Esophagus mucosa (tissue), 1 donor: ENCODE results near the gene CRYAA. TPM values are rescaled to one million over a fixed set of nuclear protein-coding genes. Genes with fewer than 3 reads are reported as not detected.
"Not testable (repeated sequence)": the region's sequence is repeated elsewhere in the genome, so short reads cannot be mapped to it uniquely, and the experiment has no call there.

Experiments
- ATAC-seq: fragments of 200-7000 bp; cut with Tn5 transposase; one replicate; pipeline ENCODE4 v1.9.1; 2020
- total RNA-seq: library from RNA; stranded (reverse); gene quantifications from one replicate; pipeline ENCODE4 v1.2.4, GENCODE V29; 2023
- donor health status: DM: yes; HTN: yes; CAD: no.

Gene CRYAA
- total RNA-seq, 1 donor from 2014 or later = not detected

DNA sequence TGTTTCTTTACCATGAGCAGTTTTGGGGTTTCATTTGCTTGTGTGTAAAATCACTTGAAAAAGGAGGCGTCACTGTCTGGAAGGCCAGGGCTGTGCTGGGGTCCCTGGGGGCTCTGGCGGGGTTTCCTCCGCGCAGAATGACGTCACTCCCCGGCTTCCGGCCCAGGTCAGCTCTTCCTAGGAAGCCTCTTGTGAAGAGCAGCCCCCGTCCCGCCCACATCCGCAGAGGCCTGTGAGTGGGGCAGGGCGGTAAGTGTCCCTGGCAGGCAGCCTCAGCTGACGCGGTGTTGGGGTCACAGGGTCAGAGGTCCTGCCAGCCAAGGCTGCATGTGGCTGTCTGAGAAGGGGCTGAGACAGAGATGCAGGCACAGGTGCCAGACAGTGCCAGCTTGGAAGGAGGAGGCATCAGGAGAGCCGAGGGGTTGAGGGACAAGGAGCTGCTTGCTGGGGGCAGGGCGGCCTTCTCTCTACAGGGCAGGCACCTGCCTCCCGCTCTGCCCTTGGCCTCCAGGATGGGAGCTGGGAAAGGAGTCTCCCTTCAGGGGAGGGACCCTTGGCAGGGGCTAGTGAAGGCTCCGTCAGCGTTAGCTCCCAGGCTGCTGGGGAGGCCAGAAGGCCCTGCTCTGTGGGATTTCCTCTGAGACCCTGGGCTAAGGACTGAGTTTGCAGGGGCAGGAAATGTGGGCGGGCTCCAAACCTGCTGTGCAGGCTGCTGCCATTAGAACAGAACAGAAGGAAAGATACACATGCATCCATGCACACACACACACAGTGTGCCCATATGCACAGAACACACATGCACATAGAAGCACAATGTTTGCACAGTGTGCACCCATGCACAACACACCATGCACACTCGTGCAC is 8.5 kb downstream of the CRYAA start:
- ATAC-seq = peak; percentile 56

DNA sequence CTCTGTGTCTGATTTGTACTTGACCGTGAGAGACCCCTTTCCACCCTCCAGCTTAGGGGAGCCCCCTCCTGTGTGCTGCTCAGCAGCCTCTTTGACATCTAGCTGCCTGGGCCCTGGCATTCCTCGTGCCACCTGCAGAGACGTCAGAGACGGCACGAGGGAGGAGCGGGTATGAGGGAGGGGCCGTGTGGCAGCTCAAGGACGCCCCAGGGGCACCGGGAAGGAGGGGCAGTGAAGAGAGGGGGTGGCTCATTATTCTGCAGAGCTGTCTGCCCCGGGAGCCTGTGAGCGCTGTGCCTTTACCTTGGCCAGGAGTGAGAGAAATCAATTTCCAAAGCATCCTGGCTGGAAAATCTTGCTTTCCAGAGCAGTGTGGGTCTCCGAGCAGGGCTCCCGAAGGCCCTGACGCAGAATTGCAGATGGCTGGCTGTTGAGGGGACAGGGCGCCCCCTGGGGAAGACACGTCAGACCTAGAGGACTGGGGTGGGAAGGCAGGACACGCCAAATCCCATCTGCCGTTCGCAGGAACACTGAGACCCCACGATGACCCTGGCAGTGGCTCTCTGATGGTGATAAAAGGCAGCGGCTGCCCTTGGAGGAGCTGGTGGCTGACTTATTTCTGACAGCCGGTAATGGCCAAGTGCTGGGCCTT is 9.5 kb downstream of the CRYAA start:
- ATAC-seq = not testable (repeated sequence)

DNA sequence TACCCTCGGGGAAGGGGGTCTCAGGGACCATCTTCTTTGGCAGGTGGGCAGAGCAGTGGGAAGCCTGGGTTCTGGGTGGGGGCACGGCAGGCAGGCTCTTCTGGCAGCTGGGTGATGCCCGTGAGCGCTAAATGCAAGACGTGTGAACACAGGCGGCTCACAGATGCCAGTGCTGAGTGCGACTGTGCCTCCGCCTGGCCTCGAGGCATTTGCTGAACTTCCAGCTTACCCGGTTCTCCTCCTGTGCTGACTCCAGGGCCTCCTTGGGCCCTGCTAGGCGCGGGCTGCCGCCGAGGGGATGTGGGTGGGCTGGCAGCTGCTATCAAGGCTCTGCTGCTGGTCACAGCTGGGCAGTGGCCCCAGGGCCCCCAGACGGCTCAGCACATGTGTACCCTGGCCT is 12.2 kb downstream of the CRYAA start:
- ATAC-seq = peak; percentile 59

DNA sequence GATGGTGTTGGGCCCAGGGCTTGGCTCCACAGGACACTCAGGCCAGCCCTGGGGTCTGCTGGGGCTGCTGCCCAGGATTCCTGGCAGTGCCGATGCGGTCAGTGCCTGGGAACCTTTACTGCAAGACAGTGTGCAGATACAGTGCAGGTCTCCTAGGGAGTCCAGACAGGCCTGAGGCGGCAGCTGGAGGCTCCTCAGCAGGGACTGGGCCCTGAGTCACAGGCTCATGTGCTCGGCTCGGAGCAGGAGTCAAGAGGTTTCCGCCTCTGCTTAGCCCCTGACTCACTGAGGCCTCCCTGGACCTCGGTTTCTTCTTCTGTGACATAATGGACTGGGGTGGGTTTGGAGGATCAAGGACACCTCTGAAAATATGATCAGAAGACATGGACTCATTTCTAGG is 18.5 kb downstream of the CRYAA start:
- ATAC-seq = not testable (repeated sequence)

DNA sequence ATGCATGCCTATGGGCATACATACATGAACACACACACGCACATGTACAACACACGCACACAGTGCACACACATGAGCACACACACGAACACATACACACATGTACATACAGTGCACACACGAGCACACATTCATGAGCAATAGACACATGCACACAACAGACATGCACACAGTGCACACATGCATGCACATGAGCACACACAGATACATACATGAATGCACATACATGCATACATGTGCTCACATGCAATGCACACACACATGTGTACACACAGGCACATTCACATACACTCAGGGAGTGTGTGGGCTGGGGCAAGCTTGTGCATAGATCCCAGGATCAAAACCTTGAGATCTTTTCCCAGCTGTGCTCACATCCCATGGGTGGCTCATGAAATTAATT is 18.9 kb downstream of the CRYAA start:
- no peak for ATAC-seq

DNA sequence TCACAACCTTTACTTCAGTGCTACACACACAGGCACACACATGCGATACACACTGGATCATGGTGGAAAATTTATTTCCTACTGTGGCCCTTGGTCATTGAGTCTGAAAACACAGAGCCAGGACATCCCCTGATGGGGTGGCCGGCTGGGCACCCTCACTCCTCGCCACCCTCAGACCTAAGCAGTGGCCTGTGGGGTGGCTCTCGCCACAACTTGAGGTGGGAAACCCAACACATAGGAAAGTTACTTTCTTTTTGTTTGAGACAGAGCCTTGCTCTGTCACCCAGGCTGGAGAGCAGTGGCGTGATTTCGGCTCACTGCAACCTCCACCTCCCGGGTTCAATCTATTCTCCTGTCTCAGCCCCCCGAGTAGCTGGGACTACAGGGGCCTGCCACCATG is 19.4 kb downstream of the CRYAA start:
- no peak for ATAC-seq

DNA sequence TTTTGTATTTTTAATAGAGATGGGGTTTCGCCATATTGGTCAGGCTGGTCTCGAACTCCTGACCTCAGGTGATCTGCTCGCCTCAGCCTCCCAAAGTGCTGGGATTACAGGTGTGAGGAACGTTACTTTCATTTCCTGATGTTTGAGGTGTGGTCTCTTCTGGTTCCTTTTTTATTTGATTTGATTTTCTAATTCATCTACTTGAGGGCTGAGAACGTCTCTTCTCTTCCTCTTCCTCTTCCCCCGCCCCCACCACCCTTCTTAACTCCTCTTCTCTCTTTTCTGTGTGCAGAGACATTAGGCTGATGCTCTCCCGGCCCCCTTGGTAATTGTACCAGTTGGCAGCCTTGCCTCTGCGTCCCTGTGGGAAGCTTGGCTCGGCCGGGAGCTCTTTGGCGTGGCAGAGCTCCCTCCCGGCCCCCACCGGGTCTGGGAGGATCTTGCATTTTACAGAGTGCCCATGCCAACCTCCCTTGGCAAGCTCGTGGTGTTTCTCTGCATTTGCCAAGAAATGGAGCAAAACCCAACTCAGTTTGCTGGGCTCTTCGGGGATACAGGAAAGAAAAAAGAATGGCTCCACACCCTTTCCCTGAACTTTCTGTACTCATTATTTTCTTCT is 19.9 kb downstream of the CRYAA start:
- ATAC-seq = no peak

DNA sequence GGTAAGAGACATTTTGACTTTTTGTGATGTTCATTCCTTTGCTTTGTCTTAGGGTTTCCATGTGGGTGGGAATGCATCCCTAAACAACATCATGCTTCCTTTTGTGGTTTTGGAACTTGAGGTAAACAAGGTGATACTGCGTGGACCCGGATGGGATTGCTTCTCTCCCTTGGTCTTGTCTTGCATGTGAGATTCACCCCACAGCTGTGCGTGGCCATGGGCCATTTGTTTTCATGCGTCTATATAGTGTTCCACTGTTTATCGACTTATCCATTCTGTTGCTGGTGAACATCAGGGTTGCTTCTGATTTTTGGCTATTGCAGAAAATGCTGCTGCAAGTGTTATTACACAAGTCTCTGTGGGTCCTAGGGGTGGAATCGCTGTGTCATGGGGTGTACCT is 21.1 kb downstream of the CRYAA start:
- ATAC-seq = no peak

DNA sequence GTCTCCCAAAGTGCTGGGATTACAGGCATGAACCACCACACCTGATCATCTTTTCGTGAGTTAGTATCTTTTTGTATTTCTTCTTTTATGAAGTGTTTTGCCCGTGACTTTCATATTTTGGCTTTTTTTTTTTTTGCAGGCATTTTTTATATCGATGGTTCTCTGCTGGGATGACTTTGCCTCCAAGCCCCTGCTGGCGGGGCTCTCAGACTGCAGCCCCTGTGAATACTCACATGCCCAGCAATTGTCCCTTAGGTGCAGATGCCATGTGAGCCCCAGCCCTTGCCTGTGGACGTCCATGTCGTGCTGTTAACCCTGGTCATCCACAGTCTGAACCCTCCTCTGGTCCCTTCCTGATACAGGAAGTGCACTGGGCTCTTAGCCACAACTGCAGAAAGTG is 21.7 kb downstream of the CRYAA start:
- no peak for ATAC-seq

DNA sequence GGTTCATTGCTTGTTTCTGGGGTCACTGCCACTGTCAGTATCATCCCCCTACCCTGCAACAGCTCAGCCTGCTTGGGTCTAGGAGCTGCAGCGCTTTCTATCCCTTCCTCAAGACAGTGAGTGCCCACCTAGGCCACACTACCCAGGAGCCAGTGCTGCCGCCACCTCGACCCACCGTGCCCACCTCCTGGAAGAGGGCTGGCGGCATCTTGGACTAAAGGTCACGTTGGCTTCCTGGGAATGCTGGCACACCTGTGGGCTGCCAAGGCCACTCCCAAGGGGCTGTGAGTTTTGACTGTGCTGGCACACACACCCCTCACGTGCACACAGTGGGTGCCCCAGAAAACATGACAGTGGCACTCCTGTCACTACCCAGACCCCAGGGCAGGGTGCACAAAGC is 22.1 kb downstream of the CRYAA start:
- no peak for ATAC-seq

DNA sequence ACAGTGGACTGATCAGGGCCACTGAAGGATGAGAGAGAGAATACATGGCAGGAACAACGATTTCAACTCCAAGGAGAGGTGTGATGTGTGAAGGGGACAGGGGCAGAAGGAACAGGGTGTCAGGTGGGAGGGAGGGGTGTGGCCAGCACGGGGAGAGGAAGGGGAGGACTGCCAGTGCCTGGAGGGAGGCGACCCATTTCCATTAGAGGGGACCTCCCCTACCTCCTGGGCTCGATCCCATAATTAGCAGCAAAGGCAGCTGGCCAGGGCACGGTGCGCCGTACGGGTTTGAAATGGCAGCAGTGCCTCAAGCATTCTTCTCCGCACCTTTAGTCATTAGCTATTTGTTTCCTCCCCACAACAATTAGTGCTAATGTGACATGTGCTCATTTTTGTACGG is 22.7 kb downstream of the CRYAA start:
- no peak for ATAC-seq

DNA sequence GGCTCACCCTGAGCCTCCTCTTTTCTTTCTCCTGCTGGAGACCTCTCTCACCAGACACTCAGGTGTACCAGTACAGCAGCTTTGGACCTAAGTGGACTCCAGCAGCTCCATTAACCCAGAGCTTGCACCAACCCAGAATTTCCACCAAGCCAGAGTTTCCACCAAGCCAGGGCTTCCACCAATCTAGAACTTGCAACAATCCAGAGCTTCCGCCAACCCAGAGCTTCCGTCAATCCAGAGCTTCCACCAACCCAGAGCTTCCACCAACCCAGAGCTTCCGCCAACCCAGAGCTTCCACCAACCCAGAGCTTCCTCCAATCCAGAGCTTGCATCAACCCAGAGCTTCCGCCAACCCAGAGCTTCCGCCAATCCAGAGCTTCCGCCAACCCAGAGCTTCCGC is 23.2 kb downstream of the CRYAA start:
- no peak for ATAC-seq

DNA sequence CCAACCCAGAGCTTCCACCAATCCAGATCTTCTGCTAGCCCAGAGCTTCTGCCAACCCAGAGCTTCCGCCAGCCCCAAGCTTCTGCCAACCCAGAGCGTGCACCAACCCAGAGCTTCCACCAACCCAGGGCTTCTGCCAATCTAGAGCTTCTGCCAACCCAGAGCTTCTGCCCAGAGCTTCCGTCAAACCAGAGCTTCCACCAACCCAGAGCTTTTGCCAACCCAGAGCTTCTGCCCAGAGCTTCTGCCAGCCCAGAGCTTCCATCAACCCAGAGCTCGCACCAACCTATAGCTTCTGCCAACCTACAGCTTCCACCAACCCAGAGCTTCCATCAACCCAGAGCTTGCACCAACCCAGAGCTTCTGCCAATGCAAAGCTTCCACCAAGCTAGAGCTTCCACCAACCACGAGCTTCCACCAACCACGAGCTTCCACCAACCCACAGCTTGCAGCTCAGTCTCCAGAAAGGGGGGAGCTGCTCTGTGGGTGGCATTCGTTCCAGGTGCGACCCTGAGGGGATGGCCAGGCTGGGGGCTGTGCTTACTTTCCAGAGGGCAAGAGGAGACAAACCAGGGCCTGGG is 23.8 kb downstream of the CRYAA start:
- no peak for ATAC-seq

DNA sequence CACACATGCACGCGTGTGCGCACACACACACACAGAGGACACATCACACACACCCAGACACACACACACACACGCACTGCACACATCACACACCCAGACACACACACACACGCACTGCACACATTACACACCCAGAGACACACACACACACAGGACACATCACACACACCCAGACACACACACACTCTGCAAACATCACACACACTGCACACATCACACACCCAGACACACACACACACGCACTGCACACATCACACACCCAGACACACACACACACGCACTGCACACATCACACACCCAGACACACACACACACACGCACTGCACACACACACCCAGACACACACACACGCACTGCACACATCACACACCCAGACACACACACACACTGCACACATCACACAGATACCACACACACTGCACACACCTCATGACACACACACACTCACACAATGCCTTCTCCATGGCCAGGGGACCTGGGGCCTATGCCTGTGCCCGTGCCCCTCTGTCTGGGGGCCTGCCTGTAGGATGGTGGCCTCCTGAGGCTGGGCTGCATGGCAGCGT is 24.4 kb downstream of the CRYAA start:
- no peak for ATAC-seq

DNA sequence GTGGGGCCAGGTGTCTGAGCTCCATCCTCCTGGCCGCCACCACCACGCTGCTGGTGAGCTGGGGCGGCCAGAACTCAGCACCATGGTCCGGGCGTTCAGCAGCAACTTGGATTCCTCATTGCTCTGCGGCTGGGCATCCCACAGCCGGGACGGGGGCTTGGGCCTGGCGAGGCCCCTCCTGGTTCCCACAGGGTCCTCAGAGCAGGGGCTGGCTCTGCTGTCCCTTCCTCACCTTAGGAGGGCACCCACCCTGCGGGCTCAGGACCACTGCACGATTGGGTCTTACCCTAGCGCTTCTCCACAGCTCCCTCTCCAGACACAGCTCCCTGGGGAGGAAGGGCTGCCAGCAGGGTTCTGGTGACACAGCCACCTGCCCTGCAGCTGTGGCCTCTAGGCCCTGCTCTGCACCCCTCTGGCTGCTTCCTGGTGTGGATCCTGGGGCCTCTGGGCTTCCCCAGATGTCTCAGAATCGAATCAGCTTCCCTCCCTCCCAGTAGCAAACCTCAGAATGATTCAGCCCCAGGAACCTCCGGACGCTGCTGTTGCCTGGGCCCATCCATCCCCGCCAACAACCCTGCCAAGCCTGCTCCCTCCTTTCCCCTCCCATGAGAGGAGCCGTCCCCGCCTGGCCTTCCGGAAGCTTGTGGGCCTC is 25.0 kb downstream of the CRYAA start:
- ATAC-seq = peak; percentile 45

DNA sequence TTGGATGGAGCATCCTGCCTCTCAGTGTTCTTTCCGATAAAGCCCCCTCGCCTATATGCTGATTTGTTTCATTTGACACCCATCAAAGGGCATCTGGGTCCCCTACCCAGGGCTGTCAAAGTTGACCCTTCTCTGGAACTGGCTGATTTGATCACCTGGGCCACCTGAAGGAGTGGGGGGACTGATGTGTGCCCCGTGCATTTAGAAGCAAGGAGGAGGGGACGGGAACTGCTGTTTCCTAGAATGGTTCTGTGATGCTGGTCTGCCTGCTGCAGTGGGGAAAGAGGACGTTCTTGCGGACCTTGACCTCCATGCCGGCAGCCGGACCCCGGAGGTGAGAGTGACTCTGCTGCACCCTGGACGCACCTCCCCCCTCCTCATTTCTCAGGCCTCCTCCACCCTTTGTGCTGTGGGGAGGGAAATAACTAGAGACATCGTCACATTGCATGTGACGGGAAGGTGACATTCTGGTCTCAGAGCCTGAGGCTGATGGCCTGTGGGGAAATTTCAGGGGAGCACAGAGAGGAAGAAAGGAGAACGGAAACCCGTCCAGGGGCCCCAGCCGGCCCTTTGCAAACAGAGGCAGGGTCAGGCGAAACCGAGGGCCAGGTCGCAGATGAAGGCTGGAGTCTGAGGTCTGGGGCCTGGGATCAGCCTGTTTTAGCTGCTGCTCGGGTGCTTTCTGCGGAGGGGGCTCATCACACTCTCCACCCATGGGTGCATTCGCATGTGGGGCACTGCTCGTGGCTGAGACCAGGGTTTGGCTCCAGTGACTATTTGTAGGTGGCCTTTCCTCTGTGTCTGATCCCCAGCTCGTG is 25.7 kb downstream of the CRYAA start:
- ATAC-seq = no peak

DNA sequence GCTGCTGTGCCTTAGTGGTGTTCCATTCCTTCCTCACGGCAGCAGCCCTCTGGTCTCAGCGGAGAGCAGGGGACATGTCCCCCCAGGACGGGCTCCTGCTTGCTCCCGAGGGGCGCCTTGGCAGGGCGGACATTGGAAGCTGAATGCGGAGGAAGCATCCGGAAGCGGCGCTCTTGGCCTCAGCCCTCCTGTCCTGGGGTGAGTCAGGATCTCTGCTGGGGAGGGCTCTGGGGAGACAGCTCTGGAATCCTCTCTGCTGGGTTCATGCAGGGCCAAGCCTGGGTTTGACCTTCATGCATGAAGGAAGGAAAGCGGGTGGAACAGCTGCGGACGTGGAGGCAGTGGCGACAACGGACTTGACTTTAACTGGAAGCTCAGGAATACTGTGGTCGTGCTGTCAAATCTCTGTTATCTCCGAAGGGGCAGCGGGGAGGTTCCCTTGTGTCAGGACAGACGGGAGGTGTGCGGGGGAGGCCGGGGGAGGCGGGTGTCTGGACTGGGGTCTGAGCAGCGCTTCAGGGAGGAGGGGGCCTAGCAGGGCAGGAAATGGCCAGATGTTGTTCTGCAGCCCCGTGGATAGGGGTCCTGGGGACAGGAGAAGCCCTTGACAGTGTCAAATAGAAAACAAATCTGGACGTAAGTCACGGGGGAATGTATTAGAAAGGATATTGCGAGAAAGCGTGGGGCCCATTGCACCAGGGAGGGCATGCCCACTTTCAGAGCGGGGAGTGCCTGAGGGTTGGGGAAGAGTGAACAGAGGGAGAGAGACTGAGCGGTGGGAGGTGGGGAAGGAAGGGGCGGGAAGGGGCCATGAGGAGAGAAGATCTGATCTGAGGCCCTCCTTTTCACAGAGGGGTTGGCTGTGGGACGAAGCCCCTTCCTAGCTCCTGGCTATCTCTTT is 26.6 kb downstream of the CRYAA start:
- ATAC-seq = no peak

DNA sequence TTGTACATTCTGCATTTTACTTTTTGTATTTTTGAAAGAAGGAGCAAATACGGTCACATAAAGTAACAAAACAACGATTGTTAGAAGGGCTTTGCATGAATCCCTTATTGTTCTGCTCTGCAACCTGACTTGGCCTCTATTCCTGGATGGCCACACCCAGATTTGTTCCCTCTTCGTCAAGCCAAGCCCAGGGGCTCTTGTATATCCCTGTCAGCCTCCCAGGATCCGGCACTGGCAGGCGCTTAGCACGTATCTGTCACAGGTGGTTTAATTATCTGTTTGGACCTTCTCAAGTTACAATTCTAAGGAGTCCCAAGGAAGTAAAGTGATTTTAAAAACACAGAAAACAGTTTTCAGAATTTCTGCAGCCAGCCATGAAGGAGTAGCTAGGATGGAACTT is 28.0 kb downstream of the CRYAA start:
- peak; percentile 88 for ATAC-seq

DNA sequence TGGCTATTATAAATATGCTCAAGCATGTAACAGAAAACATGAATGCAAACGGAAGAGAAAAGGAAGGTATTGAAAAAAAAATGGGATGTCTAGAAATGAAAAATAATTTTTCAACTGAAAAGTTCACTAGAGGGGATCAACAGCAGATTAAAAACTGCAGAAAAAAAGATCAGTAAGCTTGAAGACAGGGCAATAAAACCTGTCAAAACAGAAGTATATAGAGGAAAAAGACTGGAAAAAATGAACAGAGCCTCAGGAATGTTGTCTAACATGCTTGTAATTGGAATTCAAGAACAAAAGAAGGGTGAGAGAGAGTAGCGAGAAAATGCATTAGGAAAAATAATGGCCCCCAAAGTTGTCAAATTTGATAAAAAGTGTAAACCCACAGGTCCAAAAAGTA is 29.6 kb downstream of the CRYAA start:
- no peak for ATAC-seq

DNA sequence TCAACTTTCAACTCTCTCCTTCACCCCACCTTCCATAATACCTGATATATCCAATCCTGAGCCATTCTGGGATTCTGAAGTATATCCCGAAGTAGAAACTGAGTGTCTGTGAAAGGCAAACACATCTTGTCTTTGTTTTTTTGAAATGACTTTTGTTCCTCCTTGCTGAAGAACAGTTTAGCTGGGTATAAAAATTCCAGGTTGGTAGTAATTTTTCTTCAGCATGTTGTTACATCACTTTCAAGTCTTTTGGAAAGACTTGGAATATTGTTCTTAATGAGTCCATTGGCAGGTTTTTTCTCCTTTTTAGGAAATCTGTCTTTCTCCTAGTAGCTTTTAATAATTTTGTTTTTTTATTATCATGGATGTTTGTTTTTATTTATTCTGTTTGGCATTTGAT is 32.7 kb downstream of the CRYAA start:
- no peak for ATAC-seq

DNA sequence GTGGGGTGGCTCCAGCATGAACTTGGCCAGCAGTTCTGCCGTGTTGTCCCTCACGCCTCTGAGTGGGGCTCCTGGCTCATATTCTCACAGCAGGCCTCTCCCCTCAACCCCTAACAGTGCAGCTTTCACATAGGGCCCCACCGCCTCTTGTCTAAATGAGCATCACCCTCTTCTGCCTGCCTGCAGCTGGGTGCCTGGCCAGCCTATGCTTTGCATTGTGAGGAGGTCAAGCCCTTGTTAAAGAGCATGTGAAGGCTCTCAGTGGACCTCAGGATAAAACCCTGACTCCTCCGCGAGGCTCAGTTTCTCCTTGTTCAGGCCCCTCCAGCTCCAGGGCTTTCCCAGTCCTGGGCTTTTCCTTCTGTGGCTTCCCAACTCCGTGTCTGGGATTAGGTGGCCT is 34.8 kb downstream of the CRYAA start:
- ATAC-seq = peak; percentile 15
